ENCODE results near the gene ARSG.
"Not testable (repeated sequence)": the region's sequence is repeated elsewhere in the genome, so short reads cannot be mapped to it uniquely, and the experiment has no call there.

ARSG gene

GRCh38 chr17:68308486-68308885 lies 17.2 kb downstream of the ARSG start:
- not testable (repeated sequence) for FAIRE-seq

DNA sequence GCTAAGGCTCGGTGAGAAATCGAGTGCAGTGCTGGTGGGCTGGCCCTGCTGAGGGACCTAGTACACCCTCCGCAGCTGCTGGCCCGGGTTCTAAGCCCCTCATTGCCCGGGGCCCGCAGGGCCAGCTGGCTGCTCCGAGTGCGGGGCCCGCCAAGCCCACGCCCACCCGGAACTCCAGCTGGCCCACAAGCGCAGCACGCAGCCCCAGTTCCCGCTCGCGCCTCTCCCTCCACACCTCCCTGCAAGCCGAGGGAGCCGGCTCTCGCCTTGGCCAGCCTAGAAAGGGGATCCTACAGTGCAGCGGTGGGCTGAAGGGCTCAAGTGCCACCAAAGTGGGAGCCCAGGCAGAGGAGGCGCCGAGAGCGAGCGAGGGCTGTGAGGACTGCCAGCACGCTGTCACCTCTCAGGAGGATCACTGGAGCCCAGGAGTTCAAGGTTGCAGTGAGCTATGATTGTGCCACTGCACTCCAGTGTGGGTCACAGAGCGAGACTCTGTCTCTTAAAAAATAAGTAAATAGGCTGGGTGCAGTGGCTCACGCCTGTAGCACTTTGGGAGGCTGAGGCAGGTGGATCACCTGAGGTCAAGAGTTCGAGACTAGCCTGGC lies 17.9 kb downstream of the ARSG start:
- not testable (repeated sequence) for FAIRE-seq

DNA sequence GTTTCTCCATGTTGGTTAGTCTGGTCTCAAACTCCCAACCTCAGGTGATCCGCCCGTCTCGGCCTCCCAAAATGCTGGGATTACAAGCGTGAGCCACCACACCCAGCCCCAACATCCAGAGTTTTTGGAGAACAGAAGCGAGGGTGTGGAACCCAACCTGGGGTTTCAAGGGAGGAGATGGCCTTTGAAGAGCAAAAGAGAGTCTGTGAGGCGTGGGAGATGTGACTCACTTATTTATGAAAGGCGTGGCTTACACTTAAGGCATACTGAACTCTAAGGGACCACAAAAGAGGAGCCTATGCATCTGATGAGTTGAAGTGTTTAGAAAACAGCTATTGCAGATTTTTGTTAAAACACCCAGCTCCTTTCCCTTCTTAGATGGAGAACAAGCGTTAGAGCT lies 18.9 kb downstream of the ARSG start:
- FAIRE-seq, result no peak

- no peak for FAIRE-seq
Observed at GRCh38 chr17:68314916-68315535, 23.7 kb downstream of the ARSG start.

- FAIRE-seq, result no peak
Observed at GRCh38 chr17:68315930-68316329, 24.6 kb downstream of the ARSG start.

DNA sequence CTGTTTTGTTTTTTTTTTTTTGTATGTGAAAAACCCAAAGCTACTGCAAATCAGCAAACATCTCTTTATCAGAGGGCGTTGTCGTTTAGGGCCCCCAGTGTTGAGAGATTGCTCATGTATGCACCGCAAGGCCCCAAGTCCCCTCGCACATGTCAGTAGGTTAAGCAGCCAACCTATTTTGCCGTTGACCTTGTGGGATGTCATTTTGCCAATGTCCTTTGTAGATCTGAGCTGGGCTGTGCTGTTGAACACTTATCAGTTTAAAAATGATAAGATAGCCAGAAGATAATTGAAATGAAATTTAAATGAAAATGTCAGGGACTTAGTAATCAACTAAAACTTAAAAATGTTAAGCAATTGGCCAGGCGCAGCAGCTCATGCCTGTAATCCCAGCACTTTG lies 26.2 kb downstream of the ARSG start:
- FAIRE-seq, result no peak

DNA sequence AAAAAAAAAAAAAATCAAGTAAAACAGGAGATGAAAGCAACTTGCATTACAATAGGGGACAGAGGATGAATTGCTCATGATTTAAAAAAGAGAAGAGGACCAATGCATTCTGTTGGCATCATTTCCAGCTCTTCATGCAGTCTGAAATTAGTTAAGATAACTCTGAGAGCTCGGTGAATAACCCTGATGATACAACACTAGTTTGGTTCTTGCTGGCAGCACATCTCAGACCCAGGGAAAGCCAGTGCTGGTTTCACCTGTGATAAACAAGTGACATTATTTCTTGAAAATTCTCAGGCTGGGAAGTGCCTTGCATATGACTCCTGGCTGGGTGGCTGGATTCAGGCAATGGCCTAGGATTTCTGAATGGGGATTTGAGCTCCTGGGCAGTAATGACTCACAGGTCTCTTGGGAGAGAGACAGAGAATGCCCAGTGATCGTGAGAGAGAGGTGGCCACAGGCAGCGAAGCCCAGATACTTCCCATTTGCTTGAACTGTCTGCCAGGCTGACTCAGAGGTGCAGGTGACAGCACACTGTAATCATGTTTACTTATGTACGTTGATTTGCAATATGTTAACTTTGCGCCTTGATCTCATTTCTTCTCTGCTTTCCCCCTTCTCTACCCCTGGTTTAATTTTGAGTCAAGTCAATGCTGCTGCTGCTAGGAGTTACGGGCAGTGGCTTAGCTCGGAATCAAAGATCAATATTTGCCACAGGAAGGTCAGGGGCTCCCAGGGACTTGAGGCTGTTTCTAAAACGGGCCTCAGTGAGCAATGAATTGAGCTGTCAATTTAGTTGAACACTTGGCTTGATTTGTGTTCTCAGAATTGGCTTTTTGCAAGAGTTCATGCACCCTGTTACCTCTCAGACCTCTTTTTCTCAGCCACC lies 27.1 kb downstream of the ARSG start:
- FAIRE-seq, result no peak

DNA sequence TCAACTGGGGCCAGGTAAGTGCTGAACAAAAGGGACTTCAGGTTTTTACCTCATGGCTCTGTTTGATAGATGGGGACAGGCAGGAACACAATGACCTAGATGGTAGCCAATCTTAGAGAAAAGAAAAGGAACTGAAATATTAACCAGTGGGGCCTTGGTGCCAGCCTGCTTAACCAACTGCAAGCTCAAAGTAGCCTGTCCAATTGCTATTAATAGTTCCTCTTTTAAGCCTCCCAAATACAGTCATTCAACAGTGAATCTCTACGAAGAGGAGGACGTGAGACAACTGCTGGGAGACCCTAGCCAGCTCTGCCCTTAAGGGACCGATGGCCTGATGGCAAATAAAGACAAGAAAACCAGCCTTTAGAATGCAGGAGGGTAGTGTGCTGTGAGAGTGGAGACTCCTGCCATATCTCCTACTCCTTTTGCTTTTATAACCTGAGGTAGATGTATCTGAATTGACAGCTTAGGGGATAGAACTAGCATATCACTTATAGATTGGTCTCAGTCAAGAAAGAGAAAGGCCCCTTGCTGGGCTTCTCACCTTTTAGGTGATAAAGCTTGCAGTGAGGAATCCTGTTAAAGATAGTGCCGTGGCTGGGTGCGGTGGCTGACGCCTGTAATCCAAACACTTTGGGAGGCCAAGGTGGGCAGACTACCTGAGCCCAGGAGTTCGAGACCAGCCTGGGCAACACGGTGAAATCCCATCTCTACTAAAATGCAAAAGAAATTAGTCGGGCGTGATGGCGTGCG lies 28.3 kb downstream of the ARSG start:
- no peak for FAIRE-seq

GRCh38 chr17:68320311-68320865 lies 29.1 kb downstream of the ARSG start:
- FAIRE-seq, result no peak

DNA sequence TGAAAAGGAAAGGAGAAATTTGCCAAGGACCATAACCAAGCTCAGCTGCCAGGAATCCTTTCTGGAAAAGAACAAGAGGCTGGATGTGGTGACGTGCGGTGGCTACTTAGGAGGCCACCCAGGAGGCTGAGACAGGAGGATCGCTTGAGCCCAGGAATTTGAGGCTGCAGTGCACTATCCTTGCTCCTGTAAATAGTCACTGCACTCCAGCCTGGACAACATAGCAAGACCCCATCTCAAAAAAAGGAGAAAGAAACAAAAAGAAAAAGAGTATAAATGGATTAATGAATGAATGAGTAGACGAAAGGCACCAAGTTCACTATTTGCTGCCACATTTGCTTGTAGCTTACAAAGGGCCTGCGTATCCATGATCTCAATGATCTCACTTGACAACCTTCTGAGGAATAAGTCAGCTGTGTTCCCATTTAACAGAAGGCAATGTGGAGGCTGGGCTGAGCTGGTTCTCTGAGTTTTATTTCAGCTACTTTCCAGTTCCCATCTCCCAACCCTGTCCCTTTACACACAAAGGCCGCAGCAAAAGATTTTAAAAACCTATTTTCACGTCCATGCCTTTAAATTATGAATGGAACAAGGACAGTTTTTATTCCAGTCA lies 29.8 kb downstream of the ARSG start:
- no peak for FAIRE-seq

DNA sequence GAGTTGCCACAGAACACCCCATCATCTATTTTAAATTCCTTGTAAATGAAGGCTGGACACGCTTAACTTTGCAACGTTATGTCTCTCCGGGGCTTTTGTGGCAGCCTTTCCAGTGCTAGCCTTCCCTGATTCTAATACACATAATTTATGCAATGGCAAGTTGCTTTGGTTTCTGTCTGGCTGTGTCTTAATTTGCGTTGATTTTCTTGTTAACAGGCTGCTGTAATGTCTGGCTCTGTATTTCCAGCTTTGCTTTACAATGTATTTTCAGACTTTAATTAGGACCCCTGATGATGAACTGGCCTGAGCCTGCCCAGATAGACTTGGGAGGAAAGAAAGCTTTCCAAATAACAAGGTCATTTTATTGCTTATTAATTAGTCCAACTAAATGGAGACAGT lies 30.3 kb downstream of the ARSG start:
- FAIRE-seq, result no peak

GRCh38 chr17:68322630-68323029 lies 31.3 kb downstream of the ARSG start:
- no peak for FAIRE-seq

- FAIRE-seq, result no peak
Observed at GRCh38 chr17:68324114-68324513, 32.8 kb downstream of the ARSG start.

DNA sequence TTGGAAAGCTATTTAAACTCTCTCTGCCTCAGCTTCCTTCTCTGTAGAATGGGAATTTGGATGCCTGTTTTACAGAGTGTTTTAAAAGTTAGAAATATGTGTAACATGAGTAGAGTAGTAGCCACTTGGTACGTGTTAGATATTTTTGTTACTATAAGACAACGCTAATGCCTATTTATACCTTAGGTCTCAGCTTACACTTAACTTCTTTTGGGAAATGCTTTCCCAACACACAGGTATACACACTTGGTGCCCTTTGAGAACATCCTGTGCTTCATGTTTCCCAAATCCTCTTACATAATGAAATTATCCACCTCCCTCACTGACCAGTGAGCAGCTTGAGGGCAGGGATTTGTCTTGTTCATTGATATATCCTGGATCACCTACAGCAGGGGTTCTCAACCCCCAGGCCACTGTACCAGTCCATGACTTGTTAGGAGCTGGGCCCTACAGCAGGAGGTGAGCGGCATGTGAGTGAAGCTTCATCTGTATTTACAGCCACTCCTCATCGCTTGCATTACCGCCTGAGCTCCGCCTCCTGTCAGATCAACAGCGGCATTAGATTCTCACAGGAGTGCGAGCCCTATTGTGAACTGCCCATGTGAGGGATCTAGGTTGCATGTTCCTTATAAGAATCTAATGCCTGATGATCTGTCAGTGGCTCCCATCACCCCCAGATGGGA lies 33.5 kb downstream of the ARSG start:
- FAIRE-seq, result no peak

- FAIRE-seq, result no peak
Observed at GRCh38 chr17:68325961-68326360, 34.7 kb downstream of the ARSG start.

DNA sequence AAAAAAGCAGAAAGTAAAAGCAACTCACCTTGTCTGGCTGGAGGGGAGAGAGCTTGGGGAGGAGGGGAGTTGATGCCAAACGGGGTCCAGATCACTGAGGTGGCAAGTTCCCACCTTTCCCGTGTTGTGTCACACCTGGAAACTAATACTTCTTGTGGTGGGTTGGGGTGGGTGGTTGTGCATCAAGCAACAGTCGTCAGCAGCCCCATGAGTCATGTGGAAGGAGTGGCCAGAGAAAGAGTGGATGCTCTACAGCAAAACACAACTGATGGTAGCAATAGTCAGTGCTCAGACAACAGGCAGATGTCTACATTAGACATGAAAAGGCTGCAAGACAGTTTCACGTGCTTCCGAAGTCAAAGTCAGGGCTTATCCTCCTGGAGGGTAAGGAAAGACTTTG lies 35.4 kb downstream of the ARSG start:
- FAIRE-seq, result no peak

GRCh38 chr17:68327823-68328557 lies 36.7 kb downstream of the ARSG start:
- FAIRE-seq, result no peak

GRCh38 chr17:68328676-68329075 lies 37.4 kb downstream of the ARSG start:
- no peak for FAIRE-seq

DNA sequence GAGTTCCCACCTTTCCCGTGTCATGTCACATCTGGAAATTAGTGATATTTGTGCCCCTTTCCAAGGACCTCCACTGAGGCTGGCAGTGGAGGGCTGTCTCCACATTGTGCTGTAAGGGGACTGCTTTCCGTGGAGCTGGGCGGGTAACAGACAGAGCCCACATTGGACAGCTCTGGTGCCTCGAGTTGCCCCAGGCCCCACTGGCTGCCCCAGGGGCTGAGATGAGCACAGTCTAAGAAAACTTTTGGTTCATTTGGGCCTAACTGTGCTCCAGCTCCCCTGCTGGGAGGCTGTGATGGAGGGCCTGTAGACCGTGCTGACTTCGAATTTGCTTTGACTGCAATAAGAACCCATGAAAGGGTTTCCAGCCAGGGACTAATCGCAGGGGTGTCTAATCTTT lies 38.0 kb downstream of the ARSG start:
- no peak for FAIRE-seq

DNA sequence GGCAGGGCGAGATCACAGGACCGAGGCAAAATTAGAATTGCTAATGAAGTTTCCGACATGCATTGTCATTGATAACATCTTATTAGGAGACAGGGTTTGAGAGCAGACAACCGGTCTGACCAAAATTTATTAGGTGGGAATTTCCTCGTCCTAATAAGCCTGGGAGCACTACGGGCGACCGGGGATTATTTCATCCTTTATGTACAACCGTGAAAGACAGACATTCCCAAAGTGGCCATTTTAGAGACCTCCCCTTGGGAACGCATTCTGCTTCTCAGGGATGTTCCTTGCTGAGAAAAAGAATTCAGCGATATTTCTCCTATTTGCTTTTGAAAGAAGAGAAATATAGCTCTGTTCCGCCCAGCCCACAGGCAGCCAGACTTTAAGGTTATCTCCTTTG lies 40.6 kb downstream of the ARSG start:
- FAIRE-seq, result not testable (repeated sequence)

DNA sequence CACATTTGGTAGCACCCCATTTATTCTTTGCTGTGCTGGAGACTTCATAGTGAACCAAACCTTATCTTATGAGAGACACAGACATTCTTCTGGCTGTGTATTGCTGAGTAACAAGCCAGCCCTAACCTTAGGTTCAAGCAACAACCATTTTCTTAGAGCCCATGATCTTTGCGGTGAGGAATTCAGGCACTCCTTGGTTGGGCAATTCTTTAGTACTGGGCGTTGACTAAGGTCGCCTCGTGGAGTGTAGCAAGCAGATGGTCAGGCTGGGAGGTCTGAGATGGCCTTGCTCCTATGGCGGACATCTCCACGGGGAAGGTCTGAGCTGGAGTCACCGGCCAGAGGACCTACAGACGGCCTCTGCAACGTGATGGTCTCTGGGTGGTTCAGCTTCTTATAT lies 43.1 kb downstream of the ARSG start:
- no peak for FAIRE-seq
